ENCODE data around the gene LRRC23. TPM values are rescaled to one million over a fixed set of nuclear protein-coding genes. Genes with fewer than 3 reads are reported as not detected.

The LRRC23 gene
- total RNA-seq, 1 donor from 2014 or later: 5.2 TPM

- no peak overlapping the region for H3K9ac ChIP-seq
- H3K27me3 ChIP-seq: no peaks in the 10 kb centered on the region
- peaks cover 64% of the 10 kb centered on the region for H3F3A ChIP-seq (ENCODE audit: low read depth)
- Mint-ChIP-seq H3K4me1 (peaks cover 42% of the 10 kb centered on the region), H3K9me3 (no peaks in the 10 kb centered on the region), H3K27me3 (ENCODE audit: insufficient read depth, low read depth) (peaks cover 17% of the 10 kb centered on the region), H3K4me3 (peak overlapping the region; percentile 96), H3K27ac (no peak overlapping the region), H3K36me3 (peaks cover 48% of the 10 kb centered on the region)
- H3K4me2 ChIP-seq: peak overlapping the region; percentile 100
- no peaks in the 10 kb centered on the region for H3K36me3 ChIP-seq
- no peaks in the 10 kb centered on the region for H3K9me3 ChIP-seq (ENCODE audit: low read depth)
- no peak overlapping the region for H3K27ac ChIP-seq
- peaks cover 20% of the 10 kb centered on the region for H3K4me1 ChIP-seq
- no peak for TF ChIP-seq EZH2 (IDR thresholded peaks at IDR 0.05)
- peak; percentile 16 for TF ChIP-seq EZH2phosphoT487 (IDR thresholded peaks at IDR 0.05)
- no peak for TF ChIP-seq CTCF (IDR thresholded peaks at IDR 0.05)
- no peak for DNase-seq (ENCODE audit: low spot score)
- H3K79me2 ChIP-seq (ENCODE audit: low read depth): peaks cover 37% of the 10 kb centered on the region
- H3K4me3 ChIP-seq: peak overlapping the region; percentile 96
- H4K20me1 ChIP-seq (ENCODE audit: low read depth): peaks cover 45% of the 10 kb centered on the region
- no peak overlapping the region for H2AFZ ChIP-seq (replicated peaks)
Measured at GRCh38 chr12:6866920-6867412, 37.7 kb upstream of the LRRC23 start.

GRCh38 chr12:6867413-6868210, 37.0 kb upstream of the LRRC23 start, which contains the start of gene TPI1:
TSS of gene TPI1 (plus strand) at chr12:6867531. CDS start at chr12:6867567, 36 bp downstream.
- Histone ChIP-seq H3K27ac (peak within 1 kb of the TSS; percentile 26), H3K9ac (peak within 1 kb of the TSS; percentile 73), H3K4me1 (peaks cover 23% of the 10 kb centered on the region), H4K20me1 (ENCODE audit: low read depth) (peaks cover 49% of the 10 kb centered on the region), H3K36me3 (no peaks in the 10 kb centered on the region), H3K79me2 (ENCODE audit: low read depth) (peaks cover 41% of the 10 kb centered on the region), H3K4me2 (peak within 1 kb of the TSS; percentile 100), H3K27me3 (no peaks in the 10 kb centered on the region), H3K9me3 (ENCODE audit: low read depth) (no peaks in the 10 kb centered on the region), H2AFZ (replicated peaks) (no peak within 1 kb of the TSS), H3K4me3 (peak within 1 kb of the TSS; percentile 96), H3F3A (ENCODE audit: low read depth) (peaks cover 69% of the 10 kb centered on the region)
- peaks cover 49% of the 10 kb centered on the region for H3K4me1 Mint-ChIP-seq
- peak; percentile 90 for DNase-seq (ENCODE audit: low spot score)
- peak within 1 kb of the TSS; percentile 86 for H3K27ac Mint-ChIP-seq
- TF ChIP-seq EZH2 (IDR thresholded peaks at IDR 0.05) (no peak), CTCF (IDR thresholded peaks at IDR 0.05) (no peak), EZH2phosphoT487 (IDR thresholded peaks at IDR 0.05) (no peak)
- no peaks in the 10 kb centered on the region for H3K9me3 Mint-ChIP-seq
- H3K27me3 Mint-ChIP-seq (ENCODE audit: insufficient read depth, low read depth): peaks cover 17% of the 10 kb centered on the region
- peak within 1 kb of the TSS; percentile 96 for H3K4me3 Mint-ChIP-seq
- H3K36me3 Mint-ChIP-seq: peaks cover 43% of the 10 kb centered on the region

GRCh38 chr12:6868211-6869048, 36.2 kb upstream of the LRRC23 start:
- H4K20me1 ChIP-seq (ENCODE audit: low read depth): peaks cover 51% of the 10 kb centered on the region
- peaks cover 20% of the 10 kb centered on the region for H3K27me3 Mint-ChIP-seq (ENCODE audit: insufficient read depth, low read depth)
- H2AFZ ChIP-seq (replicated peaks): no peak overlapping the region
- no peaks in the 10 kb centered on the region for H3K9me3 Mint-ChIP-seq
- H3F3A ChIP-seq (ENCODE audit: low read depth): peaks cover 73% of the 10 kb centered on the region
- H3K4me3 Mint-ChIP-seq: peak overlapping the region; percentile 94
- H3K27ac ChIP-seq: peak overlapping the region; percentile 26
- peak overlapping the region; percentile 100 for H3K4me2 ChIP-seq
- peak; percentile 45 for DNase-seq (ENCODE audit: low spot score)
- H3K27ac Mint-ChIP-seq: peak overlapping the region; percentile 86
- peaks cover 23% of the 10 kb centered on the region for H3K4me1 ChIP-seq
- no peaks in the 10 kb centered on the region for H3K9me3 ChIP-seq (ENCODE audit: low read depth)
- H3K79me2 ChIP-seq (ENCODE audit: low read depth): peaks cover 45% of the 10 kb centered on the region
- H3K4me1 Mint-ChIP-seq: peaks cover 49% of the 10 kb centered on the region
- peaks cover 41% of the 10 kb centered on the region for H3K36me3 Mint-ChIP-seq
- TF ChIP-seq EZH2 (IDR thresholded peaks at IDR 0.05) (no peak), CTCF (IDR thresholded peaks at IDR 0.05) (peak; percentile 35), EZH2phosphoT487 (IDR thresholded peaks at IDR 0.05) (no peak)
- no peaks in the 10 kb centered on the region for H3K36me3 ChIP-seq
- H3K4me3 ChIP-seq: peak overlapping the region; percentile 96
- H3K27me3 ChIP-seq: no peaks in the 10 kb centered on the region
- peak overlapping the region; percentile 73 for H3K9ac ChIP-seq

Data from neural progenitor cell (in vitro differentiated cells).